HG02610 (cell line): ENCODE data around the gene RBBP8.
"Not testable (repeated sequence)": the region's sequence is repeated elsewhere in the genome, so short reads cannot be mapped to it uniquely, and the experiment has no call there.

ENCODE experiments used
- ATAC-seq: cut with Tn5 transposase; IDR thresholded peaks from one replicate; pipeline ENCODE4 v1.9.1; 2021; ENCODE audit warnings: mild to moderate bottlenecking, moderate library complexity; ENCODE audit not compliant: unreplicated experiment

The RBBP8 gene

DNA sequence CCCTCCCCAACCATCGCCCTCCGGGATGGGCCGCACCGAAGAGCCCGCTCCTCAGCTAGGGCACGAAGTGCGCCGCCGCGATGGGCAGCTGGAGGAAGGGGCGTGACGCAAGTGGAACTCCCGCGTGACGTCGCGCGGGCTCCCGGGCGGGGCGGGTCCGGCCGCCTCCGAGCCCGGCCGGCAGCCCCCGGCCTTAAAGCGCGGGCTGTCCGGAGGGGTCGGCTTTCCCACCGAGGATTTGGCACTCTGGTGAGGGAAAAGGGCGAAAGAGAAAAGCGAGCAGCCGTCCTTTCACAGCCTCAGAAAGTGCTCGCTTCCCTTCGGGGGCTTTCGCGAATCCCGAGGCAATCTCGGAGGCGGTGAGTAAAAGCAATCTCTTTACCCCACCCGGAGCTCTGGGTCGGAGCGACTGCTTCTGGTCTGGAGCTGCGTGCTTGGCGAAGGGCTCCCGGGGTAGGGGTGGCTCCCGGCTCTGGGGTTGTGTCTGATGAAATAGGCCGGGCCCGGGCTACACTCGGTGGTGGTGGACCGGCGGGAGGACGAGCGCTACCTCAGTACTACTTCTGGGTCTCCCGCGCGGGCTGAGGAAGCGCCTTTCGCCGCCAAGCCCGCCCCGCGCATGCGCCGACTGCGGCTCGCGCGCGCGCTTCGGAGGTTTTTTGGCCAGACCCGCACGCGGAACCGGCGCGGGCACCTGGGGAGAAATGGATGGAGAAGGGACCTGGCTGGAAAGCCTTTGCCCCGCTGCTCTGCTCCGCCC, at the start of gene RBBP8:
Gene RBBP8, plus strand, starts transcription at position 123 of the 760 bp plus-strand sequence. CDS start 3,524 bp downstream, outside the sequence.
- peak; percentile 84 for ATAC-seq

DNA sequence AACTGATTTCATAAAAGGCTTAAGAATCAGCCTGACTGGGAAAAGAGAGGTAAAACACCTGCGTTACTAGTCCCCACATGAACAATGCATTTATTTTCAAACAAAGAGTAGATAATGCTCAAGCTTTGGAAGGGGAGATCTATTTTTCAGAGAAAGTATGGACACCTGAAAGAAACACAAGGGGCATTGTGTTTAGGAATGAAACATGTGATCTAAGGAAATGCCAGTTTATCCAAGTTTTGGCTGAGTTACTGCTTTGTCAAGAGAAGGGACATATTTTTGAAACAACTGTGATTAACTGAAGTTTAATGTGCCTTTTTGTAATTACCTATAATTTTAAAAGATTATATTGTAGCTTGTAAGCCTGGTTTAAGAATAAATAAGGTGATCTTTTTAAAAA, 49.3 kb upstream of the RBBP8 start:
- ATAC-seq = no peak

DNA sequence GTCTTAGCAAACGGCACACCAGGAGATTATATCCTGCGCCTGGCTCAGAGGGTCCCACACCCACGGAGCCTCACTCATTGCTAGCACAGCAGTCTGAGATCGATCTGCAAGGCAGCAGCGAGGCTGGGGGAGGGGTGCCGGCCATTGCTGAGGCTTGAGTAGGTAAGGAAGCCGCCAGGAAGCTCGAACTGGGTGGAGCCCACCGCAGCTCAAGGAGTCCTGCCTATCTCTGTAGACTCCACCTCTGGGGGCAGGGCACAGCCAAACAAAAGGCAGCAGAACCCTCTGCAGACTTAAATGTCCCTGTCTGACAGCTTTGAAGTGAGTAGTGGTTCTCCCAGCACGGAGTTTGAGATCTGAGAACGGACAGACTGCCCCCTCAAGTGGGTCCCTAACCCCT, 47.4 kb upstream of the RBBP8 start:
- ATAC-seq = not testable (repeated sequence)

DNA sequence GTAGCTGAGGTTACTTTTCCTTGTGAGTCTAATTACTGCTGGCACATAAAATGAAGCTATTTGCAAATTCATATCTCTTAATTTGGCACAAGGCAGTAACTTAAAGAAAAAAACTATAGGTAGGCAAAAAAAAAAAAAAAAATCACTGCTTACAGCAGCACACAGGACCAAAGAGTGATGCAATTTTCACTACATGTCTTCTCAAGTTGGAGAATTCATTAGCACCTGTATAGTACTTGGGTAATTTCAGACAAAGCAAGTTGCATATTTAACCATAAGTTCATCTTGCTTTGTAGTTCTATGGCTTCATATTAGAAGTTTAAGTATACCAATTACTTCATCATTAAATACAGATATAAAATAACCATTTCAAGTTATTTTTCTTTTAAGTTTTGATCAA, 33.7 kb upstream of the RBBP8 start:
- no peak for ATAC-seq

DNA sequence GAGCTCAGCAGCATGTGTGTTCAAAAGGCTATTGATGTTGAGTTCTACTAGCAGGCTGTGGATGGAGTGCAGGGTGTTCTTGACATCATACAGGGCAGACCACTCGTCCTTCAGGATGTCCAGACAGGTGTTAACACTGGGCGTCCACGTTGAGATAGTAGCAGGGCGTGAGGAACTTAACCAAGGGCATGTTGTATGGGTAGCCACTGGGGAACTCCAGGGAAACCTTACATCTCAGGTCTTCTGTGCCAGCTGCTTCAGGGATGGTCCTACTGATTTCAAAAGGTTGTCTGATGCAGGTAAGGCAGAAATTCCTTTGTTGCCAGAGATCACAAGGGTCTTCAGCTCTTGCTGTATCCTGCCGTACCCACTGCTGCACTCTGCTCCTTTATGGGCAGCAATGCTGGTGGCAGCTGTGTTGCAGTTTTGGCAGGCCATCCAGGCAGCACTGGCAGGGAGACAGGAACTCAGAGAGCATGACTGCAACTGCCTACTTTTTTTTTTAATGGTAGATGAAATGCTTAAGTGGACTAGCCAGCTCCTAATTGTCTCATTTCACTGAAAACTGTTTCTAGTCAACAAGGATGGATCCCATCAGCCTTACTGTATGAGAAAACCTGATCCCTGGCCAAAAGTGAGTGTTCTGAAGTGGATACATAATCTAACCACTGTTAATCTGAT, 32.4 kb upstream of the RBBP8 start:
- ATAC-seq = no peak

DNA sequence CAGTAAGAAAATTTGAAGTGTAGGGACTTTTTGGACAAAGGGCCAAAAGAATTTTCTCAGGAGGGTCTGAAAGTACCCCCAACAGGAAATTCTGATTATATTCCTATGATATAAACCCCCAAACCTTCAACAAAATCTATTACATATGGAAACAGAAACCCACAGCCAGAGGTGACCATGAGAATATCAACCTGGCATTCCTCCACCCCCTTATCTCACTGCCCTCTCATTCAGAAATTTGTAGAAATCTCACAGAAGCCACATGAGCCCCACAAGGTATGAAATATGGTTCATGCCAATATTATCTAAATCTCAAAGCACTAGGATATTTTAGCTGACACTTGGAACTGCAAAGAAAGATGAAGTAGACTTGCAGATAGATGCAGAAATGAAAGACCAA, 31.0 kb upstream of the RBBP8 start:
- ATAC-seq = no peak

DNA sequence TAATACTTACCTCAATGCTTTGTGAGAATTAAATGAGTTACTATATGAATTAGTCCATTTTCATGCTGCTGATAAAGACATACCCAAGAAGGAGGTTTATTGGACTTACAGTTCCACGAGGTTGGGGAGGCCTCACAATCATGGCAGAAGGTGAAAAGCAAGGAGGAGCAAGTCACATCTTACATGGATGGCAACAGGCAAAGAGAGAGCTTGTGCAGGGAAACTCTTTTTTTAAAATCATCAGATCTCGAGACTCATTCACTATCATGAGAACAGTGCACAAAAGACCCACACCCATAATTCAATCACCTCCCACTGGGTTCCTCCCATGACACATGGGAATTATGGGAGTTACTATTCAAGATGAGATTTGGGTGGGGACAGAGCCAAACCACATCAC, 29.9 kb upstream of the RBBP8 start:
- not testable (repeated sequence) for ATAC-seq

DNA sequence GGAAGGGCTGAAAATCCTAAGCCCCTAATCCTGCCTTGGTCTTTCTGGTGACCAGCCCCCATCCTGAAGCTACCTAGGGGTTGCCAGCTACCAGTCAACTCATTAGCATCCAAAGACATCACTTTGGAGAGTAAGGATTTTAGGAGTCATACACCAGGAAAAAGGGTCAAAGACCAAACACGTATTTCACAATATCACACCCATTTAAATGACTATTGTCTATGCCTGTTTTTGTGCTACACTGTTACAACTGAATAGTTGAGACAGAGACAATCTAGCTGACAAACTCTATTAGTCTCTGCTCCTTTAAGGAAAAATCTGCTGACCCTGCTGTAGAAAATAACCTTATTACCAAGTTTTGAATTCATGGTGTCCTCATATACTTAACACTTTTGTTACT, 21.0 kb upstream of the RBBP8 start:
- no peak for ATAC-seq

DNA sequence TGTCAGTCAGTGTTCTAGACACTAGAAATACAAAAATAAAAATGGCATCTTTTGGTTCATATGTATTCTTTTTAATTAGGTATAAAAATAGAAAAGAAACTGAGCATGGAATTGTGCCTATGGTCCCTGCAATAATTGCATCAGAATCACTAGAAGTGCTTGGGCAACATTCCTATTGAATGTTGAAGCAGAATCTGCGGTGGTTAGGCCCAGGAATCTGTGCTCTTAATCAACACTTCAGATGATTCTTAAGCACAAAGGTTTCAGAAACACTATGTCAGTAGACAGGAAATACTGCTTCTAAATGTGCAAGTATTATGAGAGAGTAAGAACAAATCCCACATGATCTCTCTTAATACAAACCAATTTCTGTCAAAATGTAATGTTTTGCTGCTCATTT, 20.3 kb upstream of the RBBP8 start:
- no peak for ATAC-seq

DNA sequence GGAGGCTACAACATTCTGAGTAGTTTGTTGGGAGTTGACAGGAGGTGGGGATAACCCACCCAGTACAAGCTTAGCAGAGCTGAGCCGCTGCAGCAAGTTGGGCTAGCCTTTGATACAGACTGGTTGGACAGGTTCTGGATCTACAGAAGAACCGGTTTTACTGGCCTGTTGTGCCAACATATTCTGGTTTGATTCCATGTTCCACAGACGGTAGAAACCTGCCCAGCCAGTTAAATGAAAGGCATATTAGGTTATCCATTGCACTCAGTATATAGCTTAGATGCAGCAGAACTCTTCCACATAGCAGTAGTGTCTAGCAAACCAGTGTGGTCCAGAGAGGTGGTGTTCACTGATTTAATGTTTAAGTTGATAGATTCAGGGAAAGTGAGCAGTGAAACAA, 19.3 kb upstream of the RBBP8 start:
- ATAC-seq = no peak

DNA sequence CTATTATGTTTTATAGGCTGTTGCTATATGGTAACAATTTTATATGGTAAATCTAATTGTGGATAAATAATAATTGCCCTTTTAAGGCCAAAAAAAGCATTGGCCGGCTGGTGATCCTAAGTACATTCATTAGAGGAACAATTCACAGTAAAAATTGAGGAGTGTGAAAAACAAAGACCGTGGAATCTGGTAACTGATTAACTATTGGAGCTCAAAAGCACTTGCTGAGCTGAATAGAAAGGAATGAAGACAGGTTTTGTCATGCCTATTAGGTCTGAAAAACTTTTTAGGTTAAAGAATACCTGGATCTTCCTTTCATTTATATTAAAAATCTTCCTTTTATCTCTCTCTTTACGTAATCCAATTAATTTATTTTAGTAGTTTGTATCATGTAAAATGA, 18.5 kb upstream of the RBBP8 start:
- no peak for ATAC-seq

DNA sequence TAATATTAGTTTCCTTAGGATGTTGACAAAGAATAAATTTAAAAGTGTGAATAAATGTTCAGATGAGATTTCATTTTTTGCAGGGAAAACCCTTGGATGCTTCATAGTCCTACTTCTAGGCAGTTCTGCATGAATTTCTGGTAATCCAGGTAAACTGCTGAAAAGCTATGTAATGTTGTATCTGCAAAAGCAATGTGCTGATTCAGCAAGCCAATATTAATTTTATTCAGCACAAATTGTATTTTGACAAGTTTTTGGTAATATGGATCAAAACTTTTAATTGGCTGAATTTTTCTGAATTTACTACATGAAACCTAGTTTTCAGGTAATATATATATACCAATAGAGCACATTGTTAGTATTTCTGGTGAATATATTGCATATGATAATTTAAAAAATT, 17.8 kb upstream of the RBBP8 start:
- no peak for ATAC-seq

DNA sequence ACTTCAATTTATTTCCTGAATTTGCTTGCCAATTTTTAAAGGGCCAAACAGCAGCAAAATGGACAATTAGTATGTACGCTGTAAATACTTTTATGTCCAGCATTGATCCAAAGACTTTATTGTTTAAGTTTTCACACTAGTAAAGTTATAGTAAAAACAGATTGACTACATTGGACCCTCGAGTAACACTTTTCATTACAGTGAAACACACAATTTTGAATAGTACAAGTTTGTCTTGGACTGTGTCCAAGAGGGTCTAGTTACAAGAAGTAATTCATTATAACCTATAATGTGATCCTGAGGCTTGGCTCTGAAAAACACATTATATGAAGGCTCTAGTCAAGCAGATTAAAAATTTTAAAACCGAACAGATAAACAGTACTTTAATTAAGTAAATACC, 11.4 kb upstream of the RBBP8 start:
- no peak for ATAC-seq

DNA sequence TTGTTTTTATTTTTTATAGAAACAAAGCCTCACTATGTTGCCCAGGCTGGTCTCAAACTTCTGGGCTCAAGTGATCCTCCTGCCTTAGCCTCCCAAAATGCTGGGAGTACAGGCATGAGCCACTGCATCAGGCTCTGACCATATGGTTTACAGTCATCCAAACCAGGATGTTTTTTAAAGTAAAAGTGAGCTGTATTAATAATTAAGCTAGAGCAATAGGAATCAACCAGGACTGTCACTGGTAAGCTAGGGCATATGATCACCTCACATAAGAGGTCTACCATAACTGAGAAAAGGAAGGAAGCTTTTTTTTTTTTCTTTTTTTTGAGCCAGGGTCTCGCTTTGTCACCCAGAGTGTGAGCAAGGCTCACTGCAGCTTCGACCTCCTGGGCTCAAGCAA, 8.5 kb upstream of the RBBP8 start:
- no peak for ATAC-seq

DNA sequence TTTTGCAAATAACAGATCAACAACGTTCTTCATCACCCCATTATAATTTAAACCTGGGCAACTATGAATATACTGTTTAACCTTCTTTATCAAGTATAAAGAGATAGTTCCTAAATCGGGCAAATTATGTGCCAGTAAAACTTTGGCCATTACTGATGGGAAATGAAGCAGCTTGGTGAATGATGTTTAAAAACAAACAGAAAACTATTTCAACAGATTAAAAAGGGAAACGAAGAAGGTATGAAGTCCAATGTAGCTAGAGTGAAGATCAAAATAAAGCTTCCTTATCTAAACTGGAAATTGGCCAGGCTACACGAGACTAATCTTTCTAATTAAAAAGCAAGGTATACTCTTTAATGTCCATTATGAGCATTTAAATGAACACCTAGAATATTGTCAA, 6.7 kb upstream of the RBBP8 start:
- ATAC-seq = no peak

DNA sequence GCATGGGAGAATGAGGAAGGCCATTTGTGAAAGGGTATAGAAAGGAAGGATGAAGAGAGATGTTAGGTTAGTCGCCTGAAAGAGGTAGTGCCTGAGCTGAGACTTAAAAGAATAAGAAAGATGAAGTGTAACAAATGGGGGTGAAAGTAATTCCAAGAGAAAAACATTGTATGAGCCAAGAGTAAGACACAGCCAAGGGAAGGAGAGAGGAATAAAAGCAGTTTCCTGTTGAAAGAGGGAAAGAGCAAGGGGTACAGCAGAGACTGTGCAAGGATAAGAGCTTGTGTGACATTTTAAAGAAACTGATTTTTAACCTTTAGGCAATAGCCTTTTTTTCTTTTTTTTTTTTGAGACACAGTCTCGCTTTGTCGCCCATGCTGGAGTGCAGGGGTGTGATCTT, 4.8 kb upstream of the RBBP8 start:
- no peak for ATAC-seq

DNA sequence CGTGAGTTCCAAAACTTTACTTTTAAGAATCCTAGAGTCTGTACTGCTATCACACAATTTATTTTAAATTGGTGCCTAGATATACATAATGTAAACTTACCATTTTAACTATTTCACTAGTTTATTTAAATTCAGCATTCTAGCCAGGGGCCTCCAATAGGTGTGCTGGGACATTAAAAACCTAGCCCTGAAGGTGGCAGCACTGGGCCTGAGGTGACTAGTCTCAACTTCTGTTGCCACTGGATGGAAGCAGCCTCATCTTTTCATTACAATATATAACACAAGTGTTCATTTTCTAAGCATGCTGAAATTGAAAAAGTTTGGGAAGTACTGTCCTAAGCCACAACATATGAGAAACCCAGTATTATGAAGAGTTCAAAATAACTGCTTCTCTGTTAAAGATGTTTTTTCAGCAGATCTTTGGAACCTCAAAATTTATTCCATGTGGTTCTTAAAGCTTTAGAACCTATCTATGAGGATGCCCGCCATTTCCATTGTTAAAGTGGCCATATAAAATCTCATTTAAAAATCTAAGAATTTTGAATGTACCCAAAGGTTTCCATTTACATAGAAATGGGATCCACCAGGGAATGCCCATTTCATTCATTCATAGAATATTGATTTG, 2.9 kb upstream of the RBBP8 start:
- peak; percentile 43 for ATAC-seq

DNA sequence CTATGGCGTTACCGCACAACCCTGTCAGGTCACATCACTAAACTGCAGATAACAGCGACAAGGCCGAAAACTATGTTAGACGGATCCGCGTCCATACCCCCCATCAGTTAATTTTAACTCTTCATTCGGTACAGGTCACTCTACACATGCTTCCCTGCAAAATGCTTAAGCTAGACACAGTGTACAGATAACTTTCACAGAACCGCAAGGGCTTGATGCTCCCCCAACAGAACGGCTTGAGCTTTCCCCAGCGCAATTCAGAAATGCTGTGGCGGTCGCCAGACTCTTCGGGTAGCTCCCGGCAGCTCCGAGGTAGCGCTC, 283 bp upstream of the RBBP8 start:
- peak; percentile 26 for ATAC-seq

DNA sequence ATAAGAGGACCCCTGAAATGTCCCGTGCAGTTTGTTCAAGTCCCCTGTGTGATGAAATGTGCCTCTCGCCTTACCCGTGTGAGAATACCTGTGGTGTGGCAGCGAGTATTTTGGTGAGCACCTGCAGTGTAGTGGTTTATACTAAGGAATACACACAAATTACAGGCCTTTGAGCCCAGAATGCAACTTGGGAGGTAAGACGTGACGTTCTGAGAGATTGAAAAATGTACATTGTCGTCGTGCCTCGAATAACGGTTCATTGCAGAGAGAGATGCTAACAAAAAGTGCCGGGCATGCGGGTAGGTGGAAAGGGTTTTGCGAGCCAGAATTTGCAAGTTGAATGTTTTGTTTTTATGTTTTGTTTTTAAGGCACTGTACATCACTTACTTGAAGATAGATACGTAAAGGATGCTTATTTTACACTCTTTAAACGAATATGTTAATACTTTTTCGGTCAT, 867 bp downstream of the RBBP8 start:
- ATAC-seq = peak; percentile 11

DNA sequence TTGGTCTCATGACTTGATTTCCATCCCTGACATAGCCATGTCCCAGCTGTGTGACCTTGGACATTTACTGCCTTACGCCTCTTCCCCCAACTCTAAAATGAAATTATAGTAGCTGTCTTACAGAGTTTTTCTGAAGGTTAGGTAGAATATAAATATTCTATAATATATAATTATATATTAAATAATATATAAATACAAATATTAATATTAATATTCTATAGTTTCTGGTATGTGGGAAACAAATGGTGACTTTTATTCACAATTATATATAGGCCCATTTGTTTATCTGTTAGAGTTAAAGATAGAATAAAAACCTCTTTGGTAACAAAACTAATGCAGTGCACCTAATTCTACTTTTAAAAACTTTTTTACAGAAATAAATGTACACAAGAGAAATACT, 1.7 kb downstream of the RBBP8 start:
- no peak for ATAC-seq

DNA sequence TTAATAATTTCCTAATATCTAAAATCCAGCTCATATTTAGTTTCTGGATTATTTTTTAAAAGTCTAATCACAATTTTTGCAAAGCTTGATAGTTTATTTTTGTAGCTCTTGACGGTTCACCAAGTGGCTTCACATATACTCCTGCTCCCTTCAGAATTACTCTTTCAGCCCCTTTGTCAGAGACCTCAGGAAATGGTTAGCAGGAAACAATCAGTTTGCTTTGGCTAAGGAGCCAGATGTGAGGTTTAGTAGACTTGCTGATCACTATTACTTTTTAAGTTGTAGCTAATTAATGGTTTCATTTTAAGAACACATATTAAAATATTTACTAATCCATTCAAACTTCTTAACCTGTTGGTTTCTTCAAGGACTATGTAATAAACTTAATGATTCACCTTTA, 2.3 kb downstream of the RBBP8 start:
- no peak for ATAC-seq

DNA sequence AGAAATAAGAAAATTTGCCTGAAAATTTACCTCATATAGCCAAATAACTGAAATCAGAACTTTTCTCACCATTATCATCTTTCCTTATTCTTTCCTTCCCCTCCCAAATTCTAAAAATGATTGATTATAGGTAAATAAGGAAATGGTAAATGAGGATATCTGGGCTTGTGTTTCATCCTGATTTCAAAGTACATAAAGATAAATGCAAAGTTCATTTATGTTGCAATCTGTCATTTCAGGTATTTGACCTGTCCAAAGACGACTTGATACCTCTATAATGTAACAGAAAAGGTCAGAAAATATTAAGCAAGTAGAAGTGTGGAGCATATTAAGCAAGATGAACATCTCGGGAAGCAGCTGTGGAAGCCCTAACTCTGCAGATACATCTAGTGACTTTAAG, 3.4 kb downstream of the RBBP8 start:
- ATAC-seq = no peak
